Ascending aorta (tissue), 2 donors: ENCODE data around the gene GPR78. TPM values are rescaled to one million over a fixed set of nuclear protein-coding genes. Genes with fewer than 3 reads are reported as not detected.
A peak's percentile ranks its signal among the peaks of the same experiment; 100 is the strongest.

Experiments used
- DNase-seq, 2 donors: peaks; one replicate each; pipeline ENCODE4 v3.0.0-alpha.2; 2019; ENCODE audit warnings: low spot score in 2 of 2
- H3K27ac ChIP-seq, 2 donors: fragments of 200-600 bp; sonication (generic); one replicate each; pipeline ENCODE4 v1.5.1; 2016 to 2017; ENCODE audit warnings: mild to moderate bottlenecking in 1 of 2
- H3K27me3 ChIP-seq: fragments of 200-600 bp; sonication (generic); one replicate; pipeline ENCODE4 v1.5.1; 2017
- H3K36me3 ChIP-seq, 2 donors: fragments of 200-600 bp; sonication (generic); one replicate each; pipeline ENCODE4 v1.5.1; 2016
- H3K4me1 ChIP-seq, 2 donors: fragments of 200-600 bp; sonication (generic); one replicate each; pipeline ENCODE4 v1.5.1; 2016 to 2017; ENCODE audit warnings: mild to moderate bottlenecking in 1 of 2
- H3K4me3 ChIP-seq, 2 donors: fragments of 200-600 bp; sonication (generic); one replicate each; pipeline ENCODE4 v1.5.1; 2016 to 2017; ENCODE audit warnings: mild to moderate bottlenecking in 1 of 2
- H3K9me3 ChIP-seq, 2 donors: fragments of 200-600 bp; sonication (generic); one replicate each; pipeline ENCODE4 v1.5.1; 2016
- CTCF ChIP-seq, 3 experiments: fragments of 200-600 bp in 2 of 3; fragments of 450-650 bp in 1 of 3; sonication (generic) in 2 of 3; IDR thresholded peaks; one replicate each; pipeline ENCODE4 v1.5.1; 2016 to 2019; ENCODE audit warnings: antibody characterized with exemption in 3 of 3, mild to moderate bottlenecking in 1 of 3, moderate library complexity in 1 of 3
- intact Hi-C: fragments of 100-400 bp; cut with DNase I; formaldehyde crosslinking; loops from one replicate; pipeline ENCODE4 v1.15.1; 2023
- total RNA-seq: library from RNA; depleted of rRNA; stranded (reverse); fragments of >200 nt; gene quantifications from one replicate; pipeline ENCODE4 v1.1.0, GENCODE V29; 2016

The GPR78 gene
- total RNA-seq, 1 donor from 2014 or later = not detected

- intact Hi-C loops = no loop called here
- H3K4me3 ChIP-seq = no peak overlapping the region
- no peaks in the 10 kb centered on the region for H3K9me3 ChIP-seq
- H3K36me3 ChIP-seq = no peaks in the 10 kb centered on the region
- no peak overlapping the region for H3K27ac ChIP-seq
- peaks cover 0 to 3% of the 10 kb centered on the region in 2 donors for H3K4me1 ChIP-seq
- DNase-seq = no peak
- peaks cover 8% of the 10 kb centered on the region for H3K27me3 ChIP-seq
- TF ChIP-seq CTCF (IDR thresholded peaks at IDR 0.05) = no peak
Measured at GRCh38 chr4:8589823-8590545, 9.8 kb downstream of the GPR78 start.

DNA sequence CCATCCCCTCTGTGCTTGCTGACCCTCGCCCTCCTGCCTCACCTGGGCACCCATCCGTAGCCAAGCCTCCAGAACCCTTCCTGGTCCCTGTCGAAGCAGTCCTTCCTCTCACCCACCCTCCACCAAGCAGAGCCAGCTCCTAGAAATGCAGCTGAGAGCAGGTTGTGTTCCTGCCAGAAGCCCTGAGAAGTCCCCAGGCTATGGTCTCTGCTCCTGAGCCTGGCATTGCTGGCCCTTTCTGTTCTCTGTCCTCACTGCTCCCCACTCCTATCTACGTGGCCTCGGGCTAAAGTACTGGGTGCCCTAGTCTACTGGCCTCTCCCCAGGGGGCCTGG, 10.3 kb downstream of the GPR78 start:
- no peak for DNase-seq
- Histone ChIP-seq H3K4me3 (no peak overlapping the region), H3K36me3 (no peaks in the 10 kb centered on the region), H3K9me3 (no peaks in the 10 kb centered on the region), H3K27me3 (peaks cover 8% of the 10 kb centered on the region), H3K27ac (no peak overlapping the region), H3K4me1 (peaks cover 0 to 3% of the 10 kb centered on the region in 2 donors)
- no peak for TF ChIP-seq CTCF (IDR thresholded peaks at IDR 0.05)
- intact Hi-C loops = no loop called here

DNA sequence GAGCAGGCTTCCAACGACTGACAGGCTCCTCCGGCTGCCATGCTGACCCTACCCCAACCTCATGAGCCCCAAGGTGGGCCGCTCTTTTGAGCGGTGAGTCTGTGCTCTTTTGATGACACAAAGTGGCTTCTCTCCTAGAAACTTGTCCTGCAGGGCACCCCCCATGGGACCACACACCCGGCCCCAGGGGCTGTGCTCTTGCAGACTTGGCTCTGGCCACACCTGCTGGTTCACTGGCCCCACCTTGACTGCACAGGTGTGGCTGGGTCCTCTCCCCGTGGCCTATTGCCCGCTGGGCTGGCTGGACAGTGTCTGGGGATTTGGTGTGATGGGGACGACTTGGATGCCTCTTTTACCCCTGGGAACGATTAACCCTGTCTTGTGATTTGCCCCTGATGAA, 10.9 kb downstream of the GPR78 start:
- no peak for DNase-seq
- no peak for TF ChIP-seq CTCF (IDR thresholded peaks at IDR 0.05)
- Histone ChIP-seq H3K27ac (no peak overlapping the region), H3K9me3 (no peaks in the 10 kb centered on the region), H3K36me3 (no peaks in the 10 kb centered on the region), H3K4me3 (no peak overlapping the region), H3K27me3 (peaks cover 8% of the 10 kb centered on the region), H3K4me1 (peaks cover 0 to 3% of the 10 kb centered on the region in 2 donors)
- intact Hi-C loops = no loop called here

- Histone ChIP-seq H3K4me3 (no peak overlapping the region), H3K36me3 (no peaks in the 10 kb centered on the region), H3K4me1 (peaks cover 0 to 3% of the 10 kb centered on the region in 2 donors), H3K27ac (no peak overlapping the region), H3K27me3 (peaks cover 8% of the 10 kb centered on the region), H3K9me3 (no peaks in the 10 kb centered on the region)
- TF ChIP-seq CTCF (IDR thresholded peaks at IDR 0.05) = no peak
- intact Hi-C loops = no loop called here
- no peak for DNase-seq
Measured at GRCh38 chr4:8591626-8592365, 11.6 kb downstream of the GPR78 start.

DNA sequence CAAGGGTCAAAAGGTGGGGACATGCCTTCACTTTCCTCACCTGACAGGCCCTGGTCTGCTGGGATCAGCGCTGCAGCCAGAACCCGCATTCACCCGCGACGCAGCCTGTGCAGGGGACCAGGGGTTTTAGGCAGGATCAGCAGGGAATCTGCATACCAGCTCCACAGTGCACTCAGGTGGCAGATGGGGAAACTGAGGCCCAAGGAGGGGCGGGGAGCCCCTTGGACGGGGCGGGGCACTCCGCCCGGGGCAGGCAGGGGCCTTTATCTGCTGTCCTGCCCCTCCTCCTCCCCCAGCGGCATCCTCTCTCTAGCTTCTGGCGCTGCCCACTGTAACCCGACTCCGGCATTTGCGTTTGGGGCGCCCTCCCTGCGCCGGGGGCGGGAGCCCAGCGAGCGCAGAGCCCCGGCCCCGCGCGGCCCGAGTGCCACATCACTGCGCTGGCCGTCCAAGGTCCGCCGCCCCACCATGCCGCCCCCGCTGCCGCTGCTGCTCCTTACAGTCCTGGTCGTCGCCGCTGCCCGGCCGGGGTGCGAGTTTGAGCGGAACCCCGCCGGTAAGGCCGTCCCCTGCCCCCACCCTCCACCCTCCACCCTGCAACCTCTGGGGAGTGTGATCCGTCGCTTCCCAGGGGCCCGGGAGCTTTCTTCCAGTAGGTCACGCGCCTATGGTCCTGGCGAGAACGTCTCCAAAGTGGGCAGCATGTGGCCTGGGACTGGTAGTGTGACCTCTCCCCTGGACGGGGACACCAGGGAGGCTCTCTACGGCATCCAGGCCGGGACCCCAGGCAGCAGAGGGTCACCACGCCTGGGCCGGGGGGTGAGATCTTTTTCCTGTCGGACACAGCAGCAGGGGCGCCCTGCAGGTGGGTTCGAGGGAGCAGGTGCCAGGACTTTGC, 12.4 kb downstream of the GPR78 start, which contains the start of gene CPZ:
Gene CPZ (plus strand): TSS at position 400 of the 898 bp plus-strand sequence. CDS start 69 bp downstream, at position 469.
- Histone ChIP-seq H3K27ac (no peak within 1 kb of the TSS), H3K4me3 (peak within 1 kb of the TSS in 1 of 2 donors; percentile 10), H3K36me3 (no peaks in the 10 kb centered on the region), H3K27me3 (peaks cover 8% of the 10 kb centered on the region), H3K9me3 (no peaks in the 10 kb centered on the region), H3K4me1 (peaks cover 0 to 3% of the 10 kb centered on the region in 2 donors)
- no peak for DNase-seq
- TF ChIP-seq CTCF (IDR thresholded peaks at IDR 0.05) = no peak
- intact Hi-C loops = no loop called here
